Heart left ventricle (tissue), 16 donors: ENCODE data around the gene TMEM163. TPM values are rescaled to one million over a fixed set of nuclear protein-coding genes. Genes with fewer than 3 reads are reported as not detected.

Experiments
- ATAC-seq, 4 donors: fragments of 200-7000 bp; cut with Tn5 transposase; one replicate each; pipeline ENCODE4 v1.9.1; 2020 to 2022; ENCODE audit warnings: moderate library complexity in 4 of 4, mild to moderate bottlenecking in 3 of 4, moderate number of reproducible peaks in 1 of 4
- DNase-seq, 5 donors: peaks; one replicate each; pipeline ENCODE4 v3.0.0-alpha.2; 2020
- H3K27ac ChIP-seq, 12 donors: fragments of 200-600 bp; sonication (generic) in 4 of 12; one replicate each; pipeline versions ENCODE4 v1.5.0 to v1.8.0; 2016 to 2022; ENCODE audit warnings: mild to moderate bottlenecking in 2 of 12
- H3K27me3 ChIP-seq, 9 donors: fragments of 200-600 bp; sonication (generic) in 2 of 9; one replicate each; pipeline versions ENCODE4 v1.5.1 to v1.8.0; 2016 to 2022; ENCODE audit warnings: mild to moderate bottlenecking in 3 of 9
- H3K36me3 ChIP-seq, 9 donors: fragments of 200-600 bp; sonication (generic) in 2 of 9; one replicate each; pipeline versions ENCODE4 v1.5.0 to v1.8.0; 2018 to 2022; ENCODE audit warnings: mild to moderate bottlenecking in 2 of 9
- H3K4me1 ChIP-seq, 12 donors: fragments of 200-600 bp; sonication (generic) in 4 of 12; one replicate each; pipeline versions ENCODE4 v1.5.0 to v1.8.0; 2016 to 2022; ENCODE audit warnings: mild to moderate bottlenecking in 3 of 12
- H3K4me3 ChIP-seq, 12 donors: fragments of 200-600 bp; sonication (generic) in 4 of 12; one replicate each; pipeline versions ENCODE4 v1.5.0 to v1.8.0; 2017 to 2022; ENCODE audit warnings: mild to moderate bottlenecking in 9 of 12, moderate library complexity in 4 of 12
- H3K9me3 ChIP-seq, 12 donors: fragments of 200-600 bp; sonication (generic) in 4 of 12; one replicate each; pipeline versions ENCODE4 v1.5.0 to v1.8.0; 2016 to 2022; ENCODE audit warnings: mild to moderate bottlenecking in 1 of 12
- CTCF ChIP-seq, 12 donors: fragments of 200-600 bp; sonication (generic) in 4 of 12; IDR thresholded peaks; one replicate each; pipeline versions ENCODE4 v1.5.0 to v1.8.0; 2018 to 2022; ENCODE audit warnings: antibody characterized with exemption in 12 of 12, mild to moderate bottlenecking in 5 of 12
- POLR2A ChIP-seq, 2 donors: fragments of 450-650 bp; IDR thresholded peaks; one replicate each; pipeline ENCODE4 v1.6.1; 2017; ENCODE audit warnings: antibody characterized with exemption in 2 of 2, mild to moderate bottlenecking in 2 of 2, moderate library complexity in 2 of 2
- WGBS, 4 donors: extraction: QIAGEN DNeasy Blood & Tissue Kit in 2 of 4; methylation state at CpG; one replicate each; pipeline versions ENCODE4 v1.1.5 to v1.1.7; 2013 to 2018; 5-methylcytosine and 5-hydroxymethylcytosine counted together
- intact Hi-C, 10 donors: fragments of 100-400 bp; cut with DNase I; formaldehyde crosslinking; loops; one replicate each; pipeline versions ENCODE4 v1.11.1 to v1.14.2; 2022
- polyA plus RNA-seq, 2 donors: library from polyadenylated mRNA; stranded (reverse); fragments of 200-250 nt; gene quantifications; one replicate each; pipeline ENCODE4 v1.2.3, GENCODE V29; 2013
- total RNA-seq, 9 donors: library from RNA; depleted of rRNA in 2 of 9; stranded (reverse); fragments of >200 nt in 2 of 9; fragmentation: NEBNext Ultra II Directional in 3 of 9; extraction: Animal tissue kit (Norgen Biotek cat#: 25700) in 3 of 9; gene quantifications; one replicate each; pipeline versions ENCODE4 v1.1.0 to v1.2.4, GENCODE V29; 2016 to 2023
- donor health status: ischemic (EF 13 %, LVEDD 7.1; RV severe dilation, severe dysfunction).
- donor health status: healthy with polysubstance abuse.
- donor health status: DM: no; HTN: yes; CAD: no.
- donor health status: DM: no; HTN: no; CAD: no.
- donor health status: ischemic (EF 25% LVEDD 6.9; RV normal size, moderate dysfunction).
- donor health status: ischemic (EF 25% LVEDD 5.7; RV mildly dilated, moderate dysfunction).
- donor health status: healthy.
- donor health status: DM: yes; HTN: yes; CAD: no.
- donor health status: ischemic (EF 35%, LVEDD 5.7; RV mildly dilated, moderate dysfunction).
- donor health status: nonischemic (EF 11% LVEDD 7.7; RV severe dilation, severe dysfunction).
- donor health status: DM: yes; HTN: yes; CAD: no.
- donor health status: PGD.
- donor health status: ischemic (EF 29% LVEDD 5.4; RV normal size, mild dysfunction).
- donor health status: nonischemic (EF 23%, LVEDD 6.1; RV moderate dilation, normal function).

TMEM163 gene
- total and polyA plus RNA-seq, 11 donors = 0.14 to 1.4 (median 0.47) TPM

DNA sequence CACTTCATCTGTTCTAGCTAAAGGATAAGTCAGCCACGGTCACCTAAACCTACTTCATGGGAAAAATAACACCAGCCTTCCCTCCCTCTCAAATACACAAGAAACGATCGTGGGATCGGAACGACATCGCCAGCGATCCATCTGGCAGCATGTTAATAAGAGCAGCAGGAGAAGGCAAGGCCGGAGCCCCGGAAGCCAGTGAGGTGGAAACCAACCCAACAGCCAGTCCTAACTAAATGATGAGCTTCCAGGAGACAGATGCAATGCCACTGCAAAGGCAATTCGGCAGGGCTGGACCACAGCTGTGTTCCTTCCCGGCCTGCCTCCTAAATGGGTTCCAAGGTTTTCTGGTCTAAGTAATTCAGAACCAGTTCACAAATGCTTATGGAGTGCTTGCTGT lies 117.5 kb downstream of the TMEM163 start:
- Histone ChIP-seq H3K4me1 (no peaks in the 10 kb centered on the region), H3K27ac (no peak overlapping the region), H3K27me3 (peaks cover 0 to 2% (median 0%) of the 10 kb centered on the region in 9 donors), H3K36me3 (no peaks in the 10 kb centered on the region), H3K4me3 (no peak overlapping the region), H3K9me3 (peaks cover 0 to 6% (median 0%) of the 10 kb centered on the region in 12 donors)
- intact Hi-C loops = no loop called here
- TF ChIP-seq CTCF (IDR thresholded peaks at IDR 0.05) (no peak), POLR2A (IDR thresholded peaks at IDR 0.05) (no peak)
- WGBS, 4 donors = 91 to 95% (median 94%) methylated on average over 11 of the region's 11 CpGs
- ATAC-seq (no peak), DNase-seq (no peak)

DNA sequence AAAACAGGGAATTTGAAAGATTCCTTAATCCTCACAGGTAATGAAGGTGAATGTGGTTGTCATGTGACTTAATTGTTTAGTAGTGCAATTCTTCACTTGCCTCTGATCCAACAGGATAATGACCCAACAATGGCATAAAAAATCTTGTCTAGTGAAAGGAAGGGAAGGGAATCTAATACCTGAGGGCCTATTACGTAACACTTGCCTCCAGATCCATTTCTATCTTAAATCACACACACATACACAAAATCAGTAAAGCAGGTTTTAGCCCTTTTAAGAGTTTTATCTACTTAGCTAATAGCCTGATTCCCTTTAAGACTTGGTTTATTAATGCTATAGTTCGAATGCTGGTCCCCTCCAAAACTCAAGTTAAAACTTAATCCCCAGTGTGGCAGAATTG lies 118.6 kb downstream of the TMEM163 start:
- no peak for TF ChIP-seq CTCF (IDR thresholded peaks at IDR 0.05)
- no peak for TF ChIP-seq POLR2A (IDR thresholded peaks at IDR 0.05)
- H3K36me3 ChIP-seq = no peaks in the 10 kb centered on the region
- H3K9me3 ChIP-seq = peaks cover 0 to 6% (median 0%) of the 10 kb centered on the region in 12 donors
- H3K4me1 ChIP-seq = no peaks in the 10 kb centered on the region
- ATAC-seq (no peak), DNase-seq (no peak)
- intact Hi-C loops = no loop called here
- no peak overlapping the region for H3K4me3 ChIP-seq
- no peak overlapping the region for H3K27ac ChIP-seq
- peaks cover 0 to 2% (median 0%) of the 10 kb centered on the region in 9 donors for H3K27me3 ChIP-seq
- WGBS, 4 donors = 86 to 96% (median 92%) methylated on average over 2 of the region's 2 CpGs

- DNase-seq = no peak
- no peak overlapping the region for H3K27ac ChIP-seq
- H3K36me3 ChIP-seq = no peaks in the 10 kb centered on the region
- ATAC-seq = no peak
- peaks cover 0 to 2% (median 0%) of the 10 kb centered on the region in 9 donors for H3K27me3 ChIP-seq
- TF ChIP-seq POLR2A (IDR thresholded peaks at IDR 0.05) = no peak
- no peak for TF ChIP-seq CTCF (IDR thresholded peaks at IDR 0.05)
- intact Hi-C loops = no loop called here
- peaks cover 0 to 6% (median 0%) of the 10 kb centered on the region in 12 donors for H3K9me3 ChIP-seq
- no peak overlapping the region for H3K4me3 ChIP-seq
- H3K4me1 ChIP-seq = no peaks in the 10 kb centered on the region
- 82 to 90% (median 86%) methylated on average over 3 of the region's 3 CpGs for WGBS, 4 donors
These were observed 119.6 kb downstream of the TMEM163 start for GRCh38 chr2:134599236-134599635.

GRCh38 chr2:134594399-134594798 lies 124.4 kb downstream of the TMEM163 start:
- DNase-seq (no peak), ATAC-seq (no peak)
- Histone ChIP-seq H3K9me3 (peaks cover 0 to 23% (median 12%) of the 10 kb centered on the region in 12 donors), H3K27ac (no peak overlapping the region), H3K4me1 (no peaks in the 10 kb centered on the region), H3K4me3 (no peak overlapping the region), H3K27me3 (no peaks in the 10 kb centered on the region), H3K36me3 (no peaks in the 10 kb centered on the region)
- intact Hi-C loops = no loop called here
- TF ChIP-seq CTCF (IDR thresholded peaks at IDR 0.05) = no peak
- no peak for TF ChIP-seq POLR2A (IDR thresholded peaks at IDR 0.05)
- 42 to 58% (median 49%) methylated on average over 6 of the region's 6 CpGs for whole genome bisulfite sequencing, 4 donors
